Common myeloid progenitor, CD34-positive (primary cell): Measurements from ENCODE around the gene FHIT.

Experiments
- CTCF ChIA-PET: fragments of 350-600 bp; sonication (Branson Sonifier 250); formaldehyde crosslinking; loops from one replicate; lab custom pipeline; 2021; ENCODE audit warnings: antibody characterized with exemption; lab: Charles Lee
- POLR2A ChIA-PET: fragments of 350-600 bp; sonication (Branson Sonifier 250); formaldehyde crosslinking; loops from one replicate; lab custom pipeline; 2021; ENCODE audit warnings: antibody characterized with exemption; lab: Charles Lee
- DNase-seq, 3 donors: peaks; one replicate each; pipeline versions ENCODE4 v3.0.0 to v3.0.0-alpha.2; 2013
- H3K27ac ChIP-seq, 2 experiments: 1 replicate in 1 of 2; 2 replicates in 1 of 2; pipeline ENCODE4 v1.7.0; 2013; ENCODE audit warnings: inconsistent platforms in 2 of 2, low read length in 2 of 2, mild to moderate bottlenecking in 2 of 2, low read depth in 1 of 2, moderate library complexity in 1 of 2; ENCODE audit not compliant: severe bottlenecking in 2 of 2, insufficient read depth in 1 of 2, poor library complexity in 1 of 2
- H3K27me3 ChIP-seq, 5 experiments: replicated peaks in 2 of 5; 1 replicate in 3 of 5; 2 replicates in 2 of 5; pipeline versions ENCODE4 v1.6.1 to v1.7.0; 2013; ENCODE audit warnings: low read length in 4 of 5, mild to moderate bottlenecking in 2 of 5, moderate library complexity in 2 of 5, inconsistent platforms in 1 of 5; ENCODE audit not compliant: insufficient read depth in 5 of 5, control insufficient read depth in 4 of 5
- H3K36me3 ChIP-seq, 4 experiments: 1 replicate in 2 of 4; 2 replicates in 2 of 4; pipeline versions ENCODE4 v1.6.1 to v1.7.0; 2013; ENCODE audit warnings: low read length in 3 of 4, control low read depth in 1 of 4, mild to moderate bottlenecking in 1 of 4; ENCODE audit not compliant: control insufficient read depth in 4 of 4, insufficient read depth in 4 of 4
- H3K4me1 ChIP-seq, 4 experiments: 1 replicate in 3 of 4; 2 replicates in 1 of 4; pipeline versions ENCODE4 v1.6.1 to v1.7.1; 2013; ENCODE audit warnings: low read length in 3 of 4, mild to moderate bottlenecking in 3 of 4, control low read depth in 1 of 4, inconsistent platforms in 1 of 4, moderate library complexity in 1 of 4; ENCODE audit not compliant: control insufficient read depth in 4 of 4, insufficient read depth in 4 of 4; ENCODE audit errors: control extremely low read depth in 1 of 4
- H3K4me3 ChIP-seq, 7 experiments: 1 replicate in 4 of 7; 2 replicates in 3 of 7; pipeline versions ENCODE4 v1.5.1 to v1.7.0; 2013; ENCODE audit warnings: mild to moderate bottlenecking in 7 of 7, low read length in 6 of 7, moderate library complexity in 6 of 7, inconsistent platforms in 2 of 7, low read depth in 2 of 7, control low read depth in 1 of 7; ENCODE audit not compliant: insufficient read depth in 4 of 7, control insufficient read depth in 1 of 7; ENCODE audit errors: extremely low read depth in 1 of 7
- H3K9me3 ChIP-seq, 5 experiments: 1 replicate in 4 of 5; 2 replicates in 1 of 5; pipeline versions ENCODE4 v1.6.1 to v1.7.1; 2013; ENCODE audit warnings: low read length in 4 of 5, mild to moderate bottlenecking in 2 of 5, inconsistent platforms in 1 of 5, low read depth in 1 of 5, moderate library complexity in 1 of 5; ENCODE audit not compliant: control insufficient read depth in 4 of 5, insufficient read depth in 2 of 5; ENCODE audit errors: control extremely low read depth in 1 of 5
- WGBS: methylation state at CpG from one replicate; pipeline ENCODE4 v1.1.5; 2013; ENCODE audit not compliant: insufficient coverage; 5-methylcytosine and 5-hydroxymethylcytosine counted together

FHIT gene

DNA sequence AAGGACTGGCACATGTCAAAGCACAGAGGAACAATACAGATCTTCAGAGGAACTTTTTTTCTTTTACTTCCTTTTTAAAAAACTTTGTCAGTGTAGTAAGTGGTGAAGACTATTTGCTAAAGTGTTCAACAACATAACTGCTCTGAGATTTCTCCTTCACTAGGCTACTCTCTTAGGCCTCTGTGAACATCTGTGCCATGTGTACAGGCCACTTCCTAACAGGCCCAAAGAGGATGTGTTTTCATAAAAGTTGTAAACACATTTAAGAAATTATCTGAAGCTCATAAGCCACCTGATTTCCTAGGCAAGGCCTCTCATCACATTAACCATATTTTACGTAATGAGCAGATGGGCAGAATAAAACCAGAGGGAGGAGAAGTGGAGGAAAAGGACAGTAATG is 235.4 kb downstream of the FHIT start:
- H3K36me3 ChIP-seq = no peaks in the 10 kb centered on the region
- no peaks in the 10 kb centered on the region for H3K27me3 ChIP-seq
- WGBS = 100% methylated on average over 1 of the region's 1 CpG
- H3K4me1 ChIP-seq = peaks cover 0 to 7% (median under 1%) of the 10 kb centered on the region in 4 experiments
- H3K4me3 ChIP-seq = no peak overlapping the region
- POLR2A ChIA-PET = interaction anchor here (0.6 kb wide), 1 partner anchor 858 kb away, joined by 3 read pairs; no protein-coding TSS in a partner anchor
- H3K9me3 ChIP-seq = no peaks in the 10 kb centered on the region
- no peak overlapping the region for H3K27ac ChIP-seq
- DNase-seq = peak in 2 of 3 donors; percentile 28 to 41
- CTCF ChIA-PET = no interaction called here

GRCh38 chr3:61015408-61015807 is 235.8 kb downstream of the FHIT start:
- Histone ChIP-seq H3K27me3 (no peaks in the 10 kb centered on the region), H3K27ac (no peak overlapping the region), H3K4me3 (no peak overlapping the region), H3K9me3 (no peaks in the 10 kb centered on the region), H3K4me1 (peaks cover 0 to 7% (median under 1%) of the 10 kb centered on the region in 4 experiments), H3K36me3 (no peaks in the 10 kb centered on the region)
- no peak for DNase-seq
- WGBS = 100% methylated on average over 1 of the region's 2 CpGs
- POLR2A ChIA-PET = no interaction called here
- CTCF ChIA-PET = no interaction called here

GRCh38 chr3:61008998-61009380 is 242.3 kb downstream of the FHIT start:
- peaks cover 0 to 3% (median 0%) of the 10 kb centered on the region in 4 experiments for H3K36me3 ChIP-seq
- H3K27ac ChIP-seq = no peak overlapping the region
- peak overlapping the region in 2 of 7 experiments; percentile 25 to 35 for H3K4me3 ChIP-seq
- H3K27me3 ChIP-seq = no peaks in the 10 kb centered on the region
- no peaks in the 10 kb centered on the region for H3K9me3 ChIP-seq
- peak; percentile 15 to 72 (median 64) for DNase-seq
- 0% methylated on average over 2 of the region's 5 CpGs for WGBS
- POLR2A ChIA-PET = no interaction called here
- CTCF ChIA-PET = no interaction called here
- peaks cover 3 to 18% (median 9%) of the 10 kb centered on the region in 4 experiments for H3K4me1 ChIP-seq

DNA sequence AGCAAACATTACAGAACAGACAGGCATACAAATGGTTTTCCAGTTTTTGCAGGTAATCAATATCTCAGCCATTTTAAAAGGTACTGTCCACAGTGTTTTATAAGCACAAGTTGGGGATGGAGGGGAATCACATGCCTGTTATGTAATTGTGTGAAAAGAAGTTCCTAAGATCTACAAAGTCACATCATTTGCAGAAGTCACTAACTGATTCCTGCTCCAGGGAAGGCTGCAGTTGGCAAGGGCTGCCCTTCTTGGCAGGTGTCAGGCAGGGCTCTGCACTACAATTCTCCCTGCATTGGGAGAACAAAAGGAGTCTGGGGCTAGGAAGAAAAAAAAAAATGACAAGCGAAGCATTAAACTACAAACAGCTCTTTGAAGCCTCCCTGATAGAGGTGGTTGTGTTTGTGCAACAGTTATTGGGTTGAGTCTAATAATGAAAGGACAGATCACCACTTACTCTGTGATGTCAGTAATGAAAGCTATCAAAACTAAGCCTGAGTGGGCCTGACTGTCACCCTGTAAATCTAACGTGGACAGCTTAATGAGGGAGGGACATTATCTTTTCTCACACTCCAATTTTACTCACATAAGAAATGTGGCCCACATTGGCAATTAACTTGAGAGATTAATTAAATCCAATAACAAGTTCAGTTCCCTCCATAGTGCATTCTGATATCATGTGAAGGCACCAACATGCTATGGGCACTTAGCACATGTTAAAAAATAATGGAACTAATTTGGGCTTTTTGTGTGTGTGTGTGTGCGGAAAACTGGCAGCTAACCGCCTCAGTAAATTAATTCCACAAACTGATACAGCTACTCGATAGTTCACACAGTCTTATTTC is 242.9 kb downstream of the FHIT start:
- no peak overlapping the region for H3K27ac ChIP-seq
- no peaks in the 10 kb centered on the region for H3K27me3 ChIP-seq
- WGBS = 100% methylated on average over 2 of the region's 5 CpGs
- DNase-seq = peak in 1 of 3 donors; percentile 9
- peaks cover 3 to 18% (median 9%) of the 10 kb centered on the region in 4 experiments for H3K4me1 ChIP-seq
- no peaks in the 10 kb centered on the region for H3K9me3 ChIP-seq
- CTCF ChIA-PET = no interaction called here
- POLR2A ChIA-PET = no interaction called here
- peak overlapping the region in 1 of 7 experiments; percentile 35 for H3K4me3 ChIP-seq
- H3K36me3 ChIP-seq = peaks cover 0 to 3% (median 0%) of the 10 kb centered on the region in 4 experiments

DNA sequence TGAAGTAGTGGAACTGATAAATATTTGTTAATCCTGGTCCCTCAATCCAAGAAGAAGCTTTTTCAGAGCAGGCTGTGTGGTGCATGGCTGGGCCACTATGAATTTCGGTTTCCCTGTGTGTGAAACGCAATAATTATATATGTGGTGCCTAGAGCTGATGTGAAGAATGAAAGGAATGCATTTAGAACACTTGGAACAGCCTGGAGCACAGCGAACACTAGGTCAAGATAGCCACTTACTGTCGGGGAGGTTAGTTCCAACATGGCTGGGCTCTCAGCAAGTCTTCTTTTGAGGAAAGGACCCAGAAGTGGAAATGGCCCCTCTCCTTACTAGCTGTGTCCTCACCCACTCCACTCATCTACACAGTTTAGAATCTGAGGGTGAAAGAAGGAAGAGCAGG is 245.7 kb downstream of the FHIT start:
- Histone ChIP-seq H3K36me3 (peaks cover 0 to 3% (median 0%) of the 10 kb centered on the region in 4 experiments), H3K4me1 (peaks cover 3 to 18% (median 9%) of the 10 kb centered on the region in 4 experiments), H3K4me3 (no peak overlapping the region), H3K27ac (no peak overlapping the region), H3K27me3 (no peaks in the 10 kb centered on the region), H3K9me3 (no peaks in the 10 kb centered on the region)
- ChIA-PET CTCF (interaction anchor here (1.3 kb wide), 1 partner anchor 13 kb away, joined by 3 read pairs; no protein-coding TSS in a partner anchor), POLR2A (no interaction called here)
- 97% methylated on average over 4 of the region's 4 CpGs for WGBS
- no peak for DNase-seq

- Histone ChIP-seq H3K4me3 (no peak overlapping the region), H3K9me3 (no peaks in the 10 kb centered on the region), H3K36me3 (no peaks in the 10 kb centered on the region), H3K27me3 (no peaks in the 10 kb centered on the region), H3K27ac (no peak overlapping the region), H3K4me1 (no peaks in the 10 kb centered on the region)
- POLR2A ChIA-PET = no interaction called here
- CTCF ChIA-PET = no interaction called here
- DNase-seq = no peak
- WGBS = 100% methylated on average over 1 of the region's 3 CpGs
These were observed 252.4 kb downstream of the FHIT start for GRCh38 chr3:60998858-60999257.

- POLR2A ChIA-PET = interaction anchor here (0.5 kb wide), 1 partner anchor 40 kb away, joined by 3 read pairs; no protein-coding TSS in a partner anchor
- Histone ChIP-seq H3K27me3 (no peaks in the 10 kb centered on the region), H3K4me1 (peaks cover 0 to 13% (median 5%) of the 10 kb centered on the region in 4 experiments), H3K4me3 (no peak overlapping the region), H3K9me3 (peaks cover 0 to 2% (median 0%) of the 10 kb centered on the region in 5 experiments), H3K27ac (no peak overlapping the region), H3K36me3 (no peaks in the 10 kb centered on the region)
- 9% methylated on average over 5 of the region's 5 CpGs for WGBS
- CTCF ChIA-PET = interaction anchor here (0.9 to 1.0 kb wide), 2 partner anchors 13 to 17 kb away, joined by 3 to 4 read pairs; no protein-coding TSS in a partner anchor
- DNase-seq = peak; percentile 50 to 88 (median 85)
These were observed 258.9 kb downstream of the FHIT start for GRCh38 chr3:60992395-60992794.
